Transverse colon (tissue), 4 donors: ENCODE results near the gene UNC13C. TPM values are rescaled to one million over a fixed set of nuclear protein-coding genes. Genes with fewer than 3 reads are reported as not detected.

Experiments
- DNase-seq: peaks from one replicate; pipeline ENCODE4 v3.0.0-alpha.2; 2019
- H3K27ac ChIP-seq, 4 donors: fragments of 200-600 bp; sonication (generic); 2 replicates each; pipeline ENCODE4 v1.5.1; 2016 to 2018; ENCODE audit warnings: inconsistent platforms in 4 of 4
- H3K27me3 ChIP-seq: fragments of 200-600 bp; sonication (generic); 2 replicates; pipeline ENCODE4 v1.5.1; 2017; ENCODE audit warnings: inconsistent platforms
- H3K36me3 ChIP-seq, 4 donors: fragments of 200-600 bp; sonication (generic); 2 replicates each; pipeline ENCODE4 v1.5.1; 2017 to 2019; ENCODE audit warnings: inconsistent platforms in 4 of 4
- H3K4me1 ChIP-seq, 4 donors: fragments of 200-600 bp; sonication (generic); 2 replicates each; pipeline ENCODE4 v1.5.1; 2017 to 2020; ENCODE audit warnings: inconsistent platforms in 4 of 4
- H3K4me3 ChIP-seq, 4 donors: fragments of 200-600 bp; sonication (generic); 1 replicate in 1 of 4; 2 replicates in 3 of 4; pipeline versions ENCODE4 v1.5.1 to v1.6.1; 2017 to 2019; ENCODE audit warnings: inconsistent platforms in 4 of 4
- H3K9me3 ChIP-seq, 2 donors: fragments of 200-600 bp; sonication (generic); 2 replicates each; pipeline ENCODE4 v1.5.1; 2017 to 2019; ENCODE audit warnings: inconsistent platforms in 2 of 2
- CTCF ChIP-seq, 5 experiments: fragments of 200-600 bp in 3 of 5; fragments of 450-650 bp in 2 of 5; sonication (generic) in 3 of 5; IDR thresholded peaks; 1 replicate in 2 of 5; 2 replicates in 3 of 5; pipeline ENCODE4 v1.5.1; 2016 to 2017; ENCODE audit warnings: antibody characterized with exemption in 5 of 5, inconsistent platforms in 3 of 5, mild to moderate bottlenecking in 2 of 5, moderate library complexity in 1 of 5
- EP300 ChIP-seq: sonication (generic); formaldehyde crosslinking; IDR thresholded peaks from one replicate; pipeline ENCODE4 v1.6.1; 2017; ENCODE audit warnings: antibody characterized with exemption, low read depth
- POLR2A ChIP-seq: fragments of 450-650 bp; IDR thresholded peaks from one replicate; pipeline ENCODE4 v1.6.1; 2016; ENCODE audit warnings: antibody characterized with exemption, mild to moderate bottlenecking, moderate library complexity
- POLR2AphosphoS5 ChIP-seq, 3 donors: sonication (generic); formaldehyde crosslinking; IDR thresholded peaks; one replicate each; pipeline ENCODE4 v1.6.1; 2016; ENCODE audit warnings: antibody characterized with exemption in 3 of 3
- WGBS, 2 donors: methylation state at CpG; one replicate each; pipeline ENCODE4 v1.1.5; 2018; ENCODE audit warnings: low coverage in 1 of 2; 5-methylcytosine and 5-hydroxymethylcytosine counted together
- in situ Hi-C, 4 donors: fragments of 200-750 bp; cut with MboI; loops; one replicate each; pipeline versions ENCODE4 v1.15.0 to v1.15.1; 2017; ENCODE audit warnings: low sequenced_read_pairs in 3 of 4, low pct_ligation_motif_present in 1 of 4, low pct_unique_long_range_greater_than_20kb in 1 of 4
- intact Hi-C: fragments of 100-400 bp; cut with DNase I; formaldehyde crosslinking; loops from one replicate; pipeline ENCODE4 v1.15.1; 2023; ENCODE audit warnings: low total_unique reads
- total RNA-seq, 4 donors: library from RNA; depleted of rRNA; stranded (reverse); fragments of >200 nt; gene quantifications; one replicate each; pipeline ENCODE4 v1.1.0, GENCODE V29; 2016

Gene UNC13C
- total RNA-seq, 4 donors from 2014 or later, result 0.32 to 0.41 (median 0.40) TPM; not detected in 1

GRCh38 chr15:54577476-54578250, 599.4 kb downstream of the UNC13C start:
- Histone ChIP-seq H3K9me3 (no peaks in the 10 kb centered on the region), H3K27ac (no peak overlapping the region), H3K4me3 (no peak overlapping the region), H3K4me1 (no peaks in the 10 kb centered on the region), H3K36me3 (no peaks in the 10 kb centered on the region), H3K27me3 (no peaks in the 10 kb centered on the region)
- in situ Hi-C loops (no loop called here), intact Hi-C loops (no loop called here)
- WGBS, 2 donors, result 52 to 55% methylated on average over 4 of the region's 4 CpGs
- TF ChIP-seq POLR2A, result no peak
- TF ChIP-seq CTCF (IDR thresholded peaks at IDR 0.05), result no peak
- no peak for TF ChIP-seq POLR2AphosphoS5 (IDR thresholded peaks at IDR 0.05)
- TF ChIP-seq EP300, result no peak
- no peak for DNase-seq

DNA sequence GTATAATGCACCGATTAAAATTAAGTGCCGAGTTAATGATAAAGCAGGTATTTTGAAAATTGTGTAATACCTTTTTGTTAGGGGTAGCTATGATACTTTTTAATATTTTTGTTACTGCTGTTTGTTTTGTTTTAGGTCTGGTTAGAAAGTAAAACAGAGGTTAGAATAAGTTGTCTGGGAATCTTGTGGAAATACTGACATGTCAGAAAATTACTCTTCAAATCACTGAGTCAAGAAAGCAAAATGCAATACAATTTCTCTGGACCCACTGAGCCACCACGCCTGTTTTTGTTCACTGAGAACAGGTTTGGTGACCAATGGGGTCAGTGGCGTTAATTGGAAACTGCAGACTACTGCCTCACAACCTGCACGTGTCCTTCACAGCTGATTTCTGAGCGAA, 601.6 kb downstream of the UNC13C start:
- intact Hi-C loops, result no loop called here
- H3K9me3 ChIP-seq, result no peaks in the 10 kb centered on the region
- no peak overlapping the region for H3K4me3 ChIP-seq
- no peaks in the 10 kb centered on the region for H3K27me3 ChIP-seq
- H3K4me1 ChIP-seq, result no peaks in the 10 kb centered on the region
- H3K36me3 ChIP-seq, result no peaks in the 10 kb centered on the region
- no peak overlapping the region for H3K27ac ChIP-seq
- in situ Hi-C loops, result no loop called here
- no peak for TF ChIP-seq CTCF (IDR thresholded peaks at IDR 0.05)
- no peak for TF ChIP-seq EP300
- TF ChIP-seq POLR2AphosphoS5 (IDR thresholded peaks at IDR 0.05), result no peak
- TF ChIP-seq POLR2A, result no peak
- no peak for DNase-seq
- WGBS, 2 donors, result 80 to 94% methylated on average over 2 to 6 of the region's 6 CpGs

- H3K36me3 ChIP-seq, result no peaks in the 10 kb centered on the region
- TF ChIP-seq EP300, result no peak
- TF ChIP-seq POLR2AphosphoS5 (IDR thresholded peaks at IDR 0.05), result no peak
- no peak for TF ChIP-seq CTCF (IDR thresholded peaks at IDR 0.05)
- no peak for TF ChIP-seq POLR2A
- H3K9me3 ChIP-seq, result no peaks in the 10 kb centered on the region
- no peak for DNase-seq
- intact Hi-C loops (no loop called here), in situ Hi-C loops (no loop called here)
- H3K27me3 ChIP-seq, result no peaks in the 10 kb centered on the region
- no peaks in the 10 kb centered on the region for H3K4me1 ChIP-seq
- H3K4me3 ChIP-seq, result no peak overlapping the region
- WGBS, 2 donors, result 60 to 86% methylated on average over 1 to 2 of the region's 2 CpGs
- H3K27ac ChIP-seq, result no peak overlapping the region
Observed at GRCh38 chr15:54580643-54581042, 602.4 kb downstream of the UNC13C start.

GRCh38 chr15:54582863-54583643, 604.8 kb downstream of the UNC13C start:
- no peaks in the 10 kb centered on the region for H3K27me3 ChIP-seq
- in situ Hi-C loops, result no loop called here
- no peak overlapping the region for H3K27ac ChIP-seq
- TF ChIP-seq POLR2AphosphoS5 (IDR thresholded peaks at IDR 0.05), result no peak
- TF ChIP-seq CTCF (IDR thresholded peaks at IDR 0.05), result no peak
- TF ChIP-seq EP300, result no peak
- TF ChIP-seq POLR2A, result no peak
- WGBS, 2 donors, result 66 to 71% methylated on average over 7 of the region's 7 CpGs
- no peaks in the 10 kb centered on the region for H3K9me3 ChIP-seq
- H3K4me1 ChIP-seq, result no peaks in the 10 kb centered on the region
- H3K36me3 ChIP-seq, result no peaks in the 10 kb centered on the region
- no peak for DNase-seq
- H3K4me3 ChIP-seq, result no peak overlapping the region
- intact Hi-C loops, result no loop called here
